GM18502 (cell line): ENCODE results near the gene SPRED2.
A peak's percentile ranks its signal among the peaks of the same experiment; 100 is the strongest.

Experiments
- ATAC-seq: cut with Tn5 transposase; IDR thresholded peaks from one replicate; pipeline ENCODE4 v1.9.1; 2021; ENCODE audit warnings: mild to moderate bottlenecking; ENCODE audit not compliant: unreplicated experiment, poor library complexity

Gene SPRED2

DNA sequence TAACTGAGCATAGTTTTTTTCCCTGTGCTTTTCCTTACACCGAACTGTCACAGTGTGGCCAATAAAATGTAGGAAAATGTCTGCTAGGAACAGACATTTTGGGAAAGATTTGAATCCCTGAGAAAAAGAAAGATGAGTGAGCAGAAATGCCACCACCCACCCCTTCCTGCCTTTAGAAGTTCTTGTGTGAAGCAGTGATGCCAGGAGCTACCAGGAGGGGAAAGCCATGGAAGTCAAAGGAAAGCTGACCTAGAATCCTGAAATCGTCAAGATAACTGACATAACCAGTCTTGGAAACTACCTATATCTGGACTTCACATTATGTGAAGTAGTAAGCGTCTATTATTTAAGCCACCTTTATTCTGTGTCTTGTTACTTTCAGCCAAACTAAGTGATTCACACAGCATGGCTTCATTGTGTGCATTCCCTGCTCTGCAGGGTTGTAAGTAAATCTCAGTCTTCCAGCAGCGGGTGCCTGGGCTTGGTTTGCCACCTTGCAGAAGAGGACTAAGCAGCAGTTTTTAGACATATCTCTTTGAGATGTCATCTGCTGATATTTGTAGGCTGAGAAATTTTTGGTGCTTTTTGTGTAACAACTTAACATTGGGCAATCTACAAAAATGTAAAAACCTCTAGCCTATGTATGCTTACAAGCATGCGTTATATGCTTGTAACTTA lies 11.2 kb upstream of the SPRED2 start:
- no peak for ATAC-seq

DNA sequence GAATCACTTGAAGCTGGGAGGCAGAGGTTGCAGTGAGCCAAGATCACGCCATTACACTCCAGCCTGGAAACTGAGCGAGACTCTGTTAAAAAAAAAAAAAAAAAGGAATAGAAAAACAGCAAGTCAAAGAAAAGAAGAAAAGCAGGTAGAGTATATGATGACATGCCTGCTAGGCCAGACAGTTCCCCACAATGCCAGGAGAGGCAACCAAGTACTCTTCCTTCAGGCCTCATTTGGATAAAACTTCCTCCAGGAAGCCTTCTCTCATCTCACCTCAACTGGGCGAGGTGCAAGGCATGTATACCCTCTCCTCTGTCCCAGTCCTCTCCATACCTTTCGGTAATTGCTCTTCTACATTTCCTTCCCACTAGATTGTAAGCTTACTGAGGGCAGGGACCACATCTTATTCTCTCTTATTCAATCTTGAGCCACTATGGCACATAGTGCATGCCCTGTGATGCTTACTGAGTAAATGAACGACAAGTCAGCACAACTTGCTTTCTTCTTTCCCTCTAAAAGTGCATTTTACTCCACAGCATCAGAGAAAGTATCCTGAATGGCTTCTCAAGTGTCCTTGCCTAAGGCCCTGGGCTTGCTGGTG lies 10.1 kb upstream of the SPRED2 start:
- no peak for ATAC-seq

DNA sequence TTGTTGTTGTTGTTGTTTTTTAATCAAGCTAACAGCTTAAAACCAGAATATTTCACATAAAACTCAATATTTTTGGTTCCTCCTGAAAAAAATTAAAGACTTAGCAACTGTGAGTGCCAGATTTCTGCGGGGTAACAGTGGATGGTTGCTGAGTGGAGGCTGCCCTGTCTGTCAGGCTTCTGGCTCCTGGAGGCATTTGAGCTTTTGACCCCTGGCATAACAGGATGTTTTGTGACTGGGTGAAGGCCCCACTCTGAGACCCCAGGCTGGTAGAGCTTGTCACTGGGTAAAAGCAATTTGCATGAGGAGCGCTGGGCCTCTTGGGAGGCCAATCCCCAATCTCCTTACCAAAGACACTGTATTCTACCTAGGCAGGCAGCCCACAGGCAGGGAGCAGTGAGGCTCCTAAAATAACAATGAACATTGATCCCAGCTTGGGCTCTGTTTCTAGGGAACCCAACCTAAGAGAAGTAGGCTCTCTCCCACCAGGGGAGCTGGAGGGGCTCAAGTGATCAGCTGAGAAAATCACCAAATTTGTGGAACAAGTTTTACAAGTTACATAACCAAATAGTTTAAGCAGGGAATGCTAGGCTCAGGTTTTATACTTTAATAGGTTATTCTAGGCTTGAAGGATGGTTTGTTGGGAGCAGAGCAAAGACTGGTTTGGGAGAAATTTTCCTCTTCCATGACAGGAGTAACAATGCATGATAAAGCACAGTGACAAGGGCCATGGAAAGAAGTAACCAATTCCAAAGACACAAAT lies 5.9 kb upstream of the SPRED2 start:
- no peak for ATAC-seq

DNA sequence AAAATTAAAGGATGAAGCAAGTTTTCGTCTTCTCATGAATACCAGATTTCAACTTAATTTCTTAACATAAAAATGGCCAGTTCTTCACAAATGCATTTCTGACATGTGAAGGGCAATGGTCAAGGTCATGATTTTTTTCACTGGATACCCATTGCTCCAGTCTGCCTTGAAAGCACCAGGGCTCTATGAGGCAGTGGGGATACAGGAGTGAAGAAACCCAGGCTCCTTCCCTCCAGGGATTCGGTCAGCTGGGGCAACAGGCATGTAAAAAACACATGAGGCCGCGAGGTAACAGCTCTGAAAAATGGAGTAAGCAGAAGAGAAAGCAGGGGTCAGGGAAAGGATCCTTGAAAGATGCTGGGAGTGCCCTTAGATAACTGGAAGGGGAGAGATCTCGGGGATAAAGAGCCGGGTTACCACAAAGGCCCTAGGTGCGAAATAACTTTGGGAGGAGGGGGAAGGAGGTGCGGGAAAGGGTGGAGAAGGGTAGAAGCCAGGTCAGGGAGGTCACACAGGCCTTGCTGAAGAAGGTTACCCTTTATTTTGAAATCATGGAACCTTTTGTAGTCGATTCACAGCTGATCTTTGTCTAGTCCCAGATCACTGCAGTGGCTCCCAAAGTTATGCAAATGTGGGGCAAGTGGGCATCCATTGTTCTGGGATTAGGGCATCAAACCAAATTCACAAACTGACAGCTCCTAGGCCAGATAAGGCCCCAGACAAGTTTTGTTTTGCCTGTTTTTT lies 5.2 kb upstream of the SPRED2 start:
- no peak for ATAC-seq

DNA sequence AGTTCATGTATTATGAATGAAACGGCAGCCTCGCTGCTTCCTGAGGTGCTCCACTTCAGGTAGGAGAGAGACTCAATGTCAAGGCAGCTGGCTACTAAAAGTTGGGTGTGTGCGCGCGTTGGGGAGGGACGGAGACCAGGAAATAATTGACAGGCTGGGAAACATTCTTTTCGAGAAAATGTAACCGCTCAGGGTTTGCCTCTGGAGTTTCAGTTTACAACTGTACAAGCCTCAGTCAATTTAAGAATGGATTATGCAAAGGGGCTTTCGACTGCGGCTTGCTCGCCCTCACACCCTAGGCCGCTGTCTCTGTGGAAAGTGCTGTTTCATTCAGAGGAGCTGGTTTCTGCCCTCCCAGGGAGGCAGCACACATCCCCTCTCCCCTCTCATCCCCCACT lies 4.4 kb upstream of the SPRED2 start:
- ATAC-seq: peak; percentile 70

DNA sequence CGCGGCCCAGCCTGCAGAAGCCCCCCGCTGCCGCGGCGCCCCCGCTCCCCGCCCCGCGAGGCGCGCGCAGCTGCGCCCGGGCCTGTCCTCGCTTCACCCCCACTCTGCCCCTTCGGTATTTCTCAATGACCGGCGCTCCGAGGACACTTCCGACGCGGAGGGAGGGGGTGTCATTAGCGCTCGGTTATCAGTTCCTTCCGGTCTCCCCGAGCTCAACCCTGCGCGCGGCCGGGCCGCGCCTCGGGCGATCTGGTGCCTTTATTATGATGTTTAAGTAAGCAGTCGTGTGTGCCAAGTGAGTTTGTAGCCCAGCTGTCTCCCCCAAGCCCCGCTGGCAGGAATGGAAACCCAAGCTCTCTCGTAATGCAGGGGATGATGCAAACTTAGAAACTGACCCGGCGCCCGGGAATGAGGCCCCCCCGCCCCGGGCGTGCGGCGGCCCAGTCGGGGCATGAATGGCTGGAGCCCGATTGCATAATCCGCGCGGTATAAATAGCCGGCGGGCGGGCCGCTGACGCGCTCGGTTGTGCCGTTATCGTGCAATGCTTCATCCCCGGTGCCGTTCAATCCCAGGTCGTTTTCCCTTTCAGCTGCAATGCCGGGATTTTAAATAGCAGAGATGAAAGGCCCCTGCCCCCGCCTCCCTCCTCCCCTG lies 3.9 kb upstream of the SPRED2 start:
- peak; percentile 35 for ATAC-seq

DNA sequence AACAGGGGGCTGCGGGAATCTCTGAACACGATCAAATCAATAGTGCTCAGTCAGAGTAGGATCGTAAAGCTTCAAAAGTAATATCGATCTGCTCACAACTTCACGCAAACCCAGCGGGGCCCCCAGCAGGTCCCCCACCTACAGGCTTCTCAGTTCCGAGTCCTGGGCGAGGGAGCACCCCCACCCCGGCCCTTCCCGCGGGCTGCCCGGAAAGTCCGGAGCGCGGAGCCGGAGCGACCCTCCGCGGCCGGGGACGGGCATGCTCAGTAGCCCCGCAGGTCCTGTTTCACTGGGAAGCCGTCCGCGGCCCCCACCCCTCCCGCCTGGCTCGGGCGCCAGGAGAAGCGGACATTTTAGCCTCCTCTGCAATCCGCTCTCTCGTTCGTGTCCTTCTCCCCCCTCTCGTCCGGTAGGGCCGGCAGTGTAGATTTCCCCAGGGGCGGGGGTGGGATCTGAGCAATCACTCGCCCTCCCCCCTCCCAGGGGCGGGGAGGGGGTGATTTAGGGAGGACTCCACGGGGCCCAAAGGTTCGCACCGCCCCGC lies 3.3 kb upstream of the SPRED2 start:
- ATAC-seq: peak; percentile 22

DNA sequence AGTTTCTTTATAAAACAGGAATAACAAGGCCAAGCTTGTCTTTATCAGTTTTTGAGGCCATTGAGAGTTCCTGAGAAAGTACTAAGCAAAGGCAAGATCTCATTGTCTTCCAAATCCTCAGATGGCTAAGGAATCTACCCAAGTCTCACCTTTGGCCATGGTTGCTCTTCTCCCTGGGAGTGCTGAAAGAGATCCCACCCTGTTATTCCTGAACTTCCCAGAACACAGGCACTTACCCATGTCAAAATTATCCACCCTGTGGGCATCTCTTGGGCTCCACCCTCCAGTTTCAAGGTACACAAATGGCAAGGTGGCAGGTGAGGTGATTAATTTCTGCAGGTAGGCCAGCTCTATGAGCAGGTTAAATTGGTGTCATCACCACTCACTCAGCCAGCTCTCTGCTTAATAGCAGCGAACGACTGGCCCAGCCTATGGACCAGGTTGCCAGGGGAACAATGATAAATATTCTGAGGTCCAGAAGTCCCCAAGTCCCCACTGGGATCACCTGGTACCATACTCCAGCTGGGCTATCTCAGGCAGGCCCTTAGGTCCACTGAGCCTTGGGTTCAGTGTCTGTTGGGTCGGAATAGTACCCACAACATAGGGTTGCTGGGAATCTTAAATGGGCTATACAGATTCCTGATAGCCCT lies 2.3 kb upstream of the SPRED2 start:
- ATAC-seq: no peak

DNA sequence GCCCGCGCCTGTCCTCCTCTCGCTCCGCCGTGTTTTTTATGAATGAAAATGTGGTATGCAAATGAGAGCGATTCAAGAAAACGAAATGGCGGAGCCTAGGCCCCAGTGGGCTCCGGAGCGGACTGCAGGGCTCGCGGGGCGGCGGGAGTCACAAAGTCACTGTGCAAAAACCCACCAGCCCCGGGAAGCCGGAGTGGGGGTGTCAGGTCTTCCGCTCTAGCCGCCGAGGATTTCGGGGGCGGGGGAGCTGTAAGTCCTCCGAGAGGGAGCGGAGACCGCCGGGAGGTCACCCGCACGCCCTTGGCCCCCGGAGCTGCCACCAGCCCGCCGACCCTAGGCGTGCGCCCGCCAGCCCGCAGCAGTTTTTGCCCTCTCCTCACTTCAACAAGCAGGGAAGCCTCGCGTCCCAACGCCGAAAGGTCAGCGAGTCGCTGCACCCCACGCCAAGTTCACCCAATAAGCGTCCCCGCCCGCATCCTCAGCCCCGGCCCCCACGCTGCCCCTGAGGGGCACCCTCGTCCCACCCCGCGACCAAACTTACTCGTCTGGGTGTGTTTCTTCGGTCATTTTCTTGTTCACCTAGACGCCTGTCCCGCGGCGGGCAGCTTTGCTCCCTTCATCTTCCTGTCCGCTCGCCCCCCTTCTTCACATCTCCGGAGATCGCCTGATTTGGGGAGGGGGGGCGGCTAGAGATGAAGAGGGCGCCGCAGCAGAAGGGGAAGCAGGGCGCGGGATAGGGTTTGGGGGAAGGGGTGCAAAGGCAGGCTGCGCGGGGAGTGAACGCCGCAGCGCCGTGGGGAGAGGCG lies 775 bp downstream of the SPRED2 start:
- peak; percentile 40 for ATAC-seq

DNA sequence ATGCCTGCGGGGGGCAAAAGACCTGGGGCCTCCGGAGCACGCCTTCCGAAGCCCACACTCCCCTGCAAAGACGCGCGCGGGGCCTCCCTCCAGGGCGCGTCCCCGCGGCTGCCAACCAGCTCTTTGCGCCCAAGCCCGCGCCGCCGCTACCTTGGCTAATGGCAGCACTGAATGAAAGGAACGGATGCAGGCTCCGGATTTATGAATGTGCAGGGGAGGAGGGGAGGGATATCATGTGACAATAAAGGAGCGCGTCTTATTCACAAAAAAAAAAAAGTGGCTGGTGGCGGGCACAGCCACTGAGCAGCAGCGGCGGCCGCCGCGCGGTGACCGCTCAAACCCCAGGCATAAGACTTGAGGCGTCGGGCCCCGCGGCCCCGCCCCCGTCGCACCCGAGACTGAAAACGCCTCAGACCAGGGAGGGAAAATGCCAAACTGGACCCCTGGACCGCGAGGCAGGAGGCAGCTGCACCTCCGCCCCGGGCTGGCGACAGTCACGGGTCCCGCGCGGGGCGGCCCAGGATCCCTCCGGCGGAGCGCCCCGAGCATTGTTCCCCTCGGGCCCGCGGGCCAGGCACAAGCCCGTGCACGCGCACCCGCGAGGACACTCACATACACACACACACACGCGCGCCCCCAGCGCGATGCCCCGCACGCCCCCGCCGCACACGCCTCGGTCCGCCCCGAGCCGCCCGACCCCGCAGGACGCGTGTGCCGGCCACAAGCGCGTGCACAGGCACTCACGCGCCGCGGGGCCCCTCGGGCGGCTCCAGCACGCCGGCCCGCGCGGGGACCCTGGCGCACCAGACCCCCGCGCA lies 1.6 kb downstream of the SPRED2 start:
- peak; percentile 41 for ATAC-seq

DNA sequence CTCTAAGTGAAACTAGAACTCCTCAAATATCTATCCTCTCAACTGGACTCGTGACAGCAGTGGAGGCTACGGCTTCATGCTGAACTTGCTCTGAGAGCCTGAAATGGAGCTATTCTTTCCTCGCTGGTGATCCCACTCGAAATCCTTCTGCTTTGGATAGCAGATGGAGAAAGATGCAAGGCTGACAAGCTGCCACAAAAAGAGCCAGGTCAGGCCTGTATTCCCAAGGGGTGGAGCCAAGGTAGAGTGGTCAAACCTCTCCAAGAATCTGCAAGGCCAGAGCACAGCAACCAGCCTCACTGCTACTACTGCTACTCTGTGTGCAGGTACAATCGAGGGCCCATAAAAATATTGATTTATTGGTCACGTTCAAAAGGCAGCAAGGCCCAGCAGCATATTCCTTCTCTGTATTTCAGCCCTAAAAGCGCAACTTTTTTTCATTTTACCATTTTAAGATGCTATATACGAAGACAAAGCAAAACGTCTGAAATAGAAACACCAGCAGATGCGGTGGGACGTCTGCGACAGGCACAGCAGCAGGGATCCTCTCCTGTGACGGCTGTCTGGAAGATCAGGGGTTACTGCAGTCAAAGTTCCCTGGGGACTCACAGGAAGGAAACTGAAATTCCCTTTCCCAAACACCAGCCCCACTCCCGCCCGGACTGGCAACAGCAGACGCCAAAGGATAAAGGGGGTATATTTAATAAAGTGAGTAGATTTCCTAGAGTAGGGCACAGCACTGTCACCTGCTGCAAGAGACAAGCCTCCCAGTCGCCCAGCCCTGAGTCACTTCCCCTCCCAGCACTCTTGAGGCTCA lies 2.4 kb downstream of the SPRED2 start:
- ATAC-seq: peak; percentile 22

DNA sequence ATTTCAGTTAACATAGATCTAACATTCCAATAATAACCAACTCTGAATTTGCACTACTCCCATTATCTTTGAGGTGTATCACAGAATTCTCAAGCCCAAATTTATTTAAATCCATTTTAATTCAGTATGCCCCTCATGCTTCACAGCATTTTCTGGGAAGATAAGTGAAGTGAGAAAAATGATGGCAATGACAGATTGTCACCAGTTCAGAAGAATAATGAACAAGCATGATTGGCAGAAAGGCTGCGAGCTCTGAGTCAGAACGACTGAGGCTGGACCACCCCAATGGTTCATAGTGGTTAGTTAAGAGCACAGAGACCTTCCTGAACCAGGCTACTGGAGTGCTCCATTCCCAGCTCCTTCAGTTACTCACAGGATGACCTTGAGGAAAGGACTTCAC lies 4.9 kb downstream of the SPRED2 start:
- ATAC-seq: no peak

DNA sequence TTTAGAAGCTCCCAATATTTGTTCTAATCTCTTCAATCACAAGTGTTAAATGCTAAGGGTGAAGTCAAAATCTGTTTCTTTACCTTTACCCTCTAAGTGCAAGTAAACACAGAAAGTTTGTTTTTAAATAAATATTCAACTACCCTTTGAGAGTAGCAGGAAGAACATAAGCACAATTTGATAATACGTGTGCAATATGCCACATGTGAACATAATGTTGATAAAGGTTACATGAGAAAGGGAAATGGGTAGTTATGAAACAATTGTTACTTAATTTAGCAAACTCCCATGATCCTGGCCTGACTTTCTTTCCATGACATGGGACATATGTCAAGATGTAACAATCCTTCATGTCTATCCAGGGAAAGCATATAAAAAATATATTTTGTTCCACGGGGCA lies 7.1 kb downstream of the SPRED2 start:
- no peak for ATAC-seq

DNA sequence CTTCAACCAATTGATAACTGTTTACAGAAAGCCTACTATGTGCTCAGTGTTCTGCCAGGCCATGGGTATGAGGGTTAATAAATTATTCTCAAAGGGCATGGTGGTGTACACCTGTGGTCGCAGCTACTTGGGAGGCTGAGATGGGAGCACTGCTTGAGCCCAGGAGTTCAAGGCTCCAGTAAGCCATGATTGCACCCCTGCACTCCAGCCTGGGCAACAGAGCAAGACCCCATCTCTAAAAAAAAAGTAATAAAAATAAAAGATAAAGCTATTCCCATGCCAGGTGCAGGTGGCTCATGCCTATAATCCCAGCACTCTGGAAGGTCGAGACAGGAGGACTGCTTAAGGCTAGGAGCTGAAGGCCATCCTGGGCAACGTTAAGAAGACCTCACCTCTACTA lies 8.0 kb downstream of the SPRED2 start:
- ATAC-seq: no peak

DNA sequence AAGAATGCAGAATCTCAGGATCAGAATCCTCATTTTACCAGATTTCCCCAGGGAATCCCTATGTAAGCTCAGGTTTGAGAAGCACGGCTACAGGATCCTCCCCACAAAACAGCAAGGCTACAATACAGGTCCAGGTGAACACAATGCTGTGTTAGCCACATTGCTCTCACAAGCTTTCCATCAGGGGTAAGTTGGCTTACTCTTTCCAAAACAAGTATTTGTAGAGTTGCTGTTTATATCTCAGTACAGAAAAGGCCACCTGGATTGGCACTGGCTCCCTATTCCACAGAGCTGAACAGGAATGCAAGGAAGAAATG lies 11.0 kb downstream of the SPRED2 start:
- no peak for ATAC-seq

DNA sequence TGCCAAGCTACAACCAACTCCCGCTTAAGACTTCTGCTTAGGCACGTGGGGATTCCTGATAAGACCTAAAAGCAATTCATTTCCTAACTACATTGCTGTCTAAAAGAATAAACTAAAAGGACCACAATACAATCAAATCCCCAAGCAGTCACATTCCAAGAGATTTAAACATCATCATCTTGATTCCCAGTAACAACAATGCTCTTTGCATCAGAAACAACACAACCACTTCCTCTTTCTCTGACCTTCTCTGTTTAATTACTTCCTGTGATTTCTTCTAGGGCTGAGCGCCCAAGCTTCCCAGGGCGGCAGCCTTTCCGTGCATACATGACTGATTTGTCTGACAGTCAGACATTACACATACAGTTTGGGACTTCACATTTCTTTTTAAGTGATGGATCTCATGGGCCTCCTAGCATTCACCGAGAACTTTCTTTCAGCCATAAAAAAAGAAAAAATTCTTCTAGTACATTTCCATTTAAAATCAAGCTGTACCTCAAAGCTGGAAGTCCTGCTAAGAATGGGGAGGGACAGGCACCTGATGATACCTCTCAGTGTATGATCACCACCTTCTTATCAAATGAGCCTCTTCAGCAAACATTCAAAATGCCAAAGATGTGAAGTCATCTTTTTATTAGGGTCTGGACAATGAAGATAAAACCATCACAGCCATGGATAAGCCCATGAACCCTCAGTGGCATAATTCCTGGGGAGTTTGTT lies 11.5 kb downstream of the SPRED2 start:
- ATAC-seq: peak; percentile 78
